Left lung (tissue), 10 donors: Measurements from ENCODE around the gene TOLLIP. TPM values are rescaled to one million over a fixed set of nuclear protein-coding genes. Genes with fewer than 3 reads are reported as not detected.

Source experiments
- ATAC-seq: fragments of 200-7000 bp; cut with Tn5 transposase; one replicate; pipeline ENCODE4 v1.9.1; 2020; ENCODE audit warnings: moderate library complexity
- DNase-seq, 4 donors: peaks; one replicate each; pipeline ENCODE4 v3.0.0-alpha.2; 2013 to 2020
- H3K27ac ChIP-seq, 2 donors: fragments of 200-600 bp; sonication (generic) in 1 of 2; one replicate each; pipeline versions ENCODE4 v1.5.0 to v1.8.0; 2020 to 2021
- H3K27me3 ChIP-seq, 2 donors: fragments of 200-600 bp; sonication (generic) in 1 of 2; one replicate each; pipeline versions ENCODE4 v1.5.0 to v1.8.0; 2020 to 2021
- H3K36me3 ChIP-seq, 2 donors: fragments of 200-600 bp; sonication (generic) in 1 of 2; one replicate each; pipeline versions ENCODE4 v1.5.0 to v1.8.0; 2020 to 2021
- H3K4me1 ChIP-seq, 2 donors: fragments of 200-600 bp; one replicate each; pipeline ENCODE4 v1.8.0; 2021
- H3K4me3 ChIP-seq, 2 donors: fragments of 200-600 bp; sonication (generic) in 1 of 2; one replicate each; pipeline versions ENCODE4 v1.5.0 to v1.8.0; 2020 to 2021; ENCODE audit warnings: mild to moderate bottlenecking in 1 of 2
- H3K9me3 ChIP-seq, 2 donors: fragments of 200-600 bp; sonication (generic) in 1 of 2; one replicate each; pipeline versions ENCODE4 v1.5.0 to v1.8.0; 2020 to 2021
- CTCF ChIP-seq, 2 donors: fragments of 200-600 bp; sonication (generic) in 1 of 2; IDR thresholded peaks; one replicate each; pipeline versions ENCODE4 v1.5.0 to v1.8.0; 2021; ENCODE audit warnings: antibody characterized with exemption in 2 of 2
- intact Hi-C, 2 donors: fragments of 100-400 bp; cut with DNase I; formaldehyde crosslinking; loops; one replicate each; pipeline versions ENCODE4 v1.11.2 to v1.14.2; 2022
- polyA plus RNA-seq, 6 donors: library from polyadenylated mRNA; unstranded; fragments of 120-200 nt; gene quantifications; one replicate each; pipeline ENCODE4 v1.2.1, GENCODE V29; 2013; ENCODE audit not compliant: insufficient read length in 6 of 6
- total RNA-seq, 2 donors: library from RNA; stranded (reverse); fragmentation: NEBNext Ultra II Directional; extraction: Animal tissue kit (Norgen Biotek cat#: 25700); gene quantifications; one replicate each; pipeline ENCODE4 v1.2.1, GENCODE V29; 2021
- donor health status: DM: no; HTN: yes; CAD: no.
- donor health status: DM: no; HTN: no; CAD: no.

The TOLLIP gene
- total and polyA plus RNA-seq, 8 donors: 22.4 to 63.5 (median 27.2) TPM

- Histone ChIP-seq H3K4me3 (no peak overlapping the region), H3K27ac (peak overlapping the region in 1 of 2 donors; percentile 42), H3K27me3 (no peaks in the 10 kb centered on the region), H3K4me1 (peaks cover 39 to 82% of the 10 kb centered on the region in 2 donors), H3K36me3 (peaks cover 0 to 32% of the 10 kb centered on the region in 2 donors), H3K9me3 (no peaks in the 10 kb centered on the region)
- intact Hi-C loops: no loop called here
- no peak for TF ChIP-seq CTCF (IDR thresholded peaks at IDR 0.05)
- peak in 1 of 4 donors; percentile 69 for DNase-seq
- no peak for ATAC-seq
Observed at GRCh38 chr11:1302041-1302460, 7.4 kb downstream of the TOLLIP start.

- intact Hi-C loops: no loop called here
- ATAC-seq: no peak
- no peak for DNase-seq
- no peak overlapping the region for H3K4me3 ChIP-seq
- no peak for TF ChIP-seq CTCF (IDR thresholded peaks at IDR 0.05)
- H3K4me1 ChIP-seq: peaks cover 39 to 76% of the 10 kb centered on the region in 2 donors
- no peak overlapping the region for H3K27ac ChIP-seq
- no peaks in the 10 kb centered on the region for H3K27me3 ChIP-seq
- H3K36me3 ChIP-seq: peaks cover 0 to 31% of the 10 kb centered on the region in 2 donors
- H3K9me3 ChIP-seq: no peaks in the 10 kb centered on the region
Observed at GRCh38 chr11:1301220-1302000, 8.0 kb downstream of the TOLLIP start.

- H3K4me1 ChIP-seq: peaks cover 39 to 68% of the 10 kb centered on the region in 2 donors
Observed at GRCh38 chr11:1300569-1301187, 8.8 kb downstream of the TOLLIP start.

GRCh38 chr11:1300121-1300520, 9.3 kb downstream of the TOLLIP start:
- ATAC-seq: no peak
- Histone ChIP-seq H3K36me3 (peaks cover 0 to 30% of the 10 kb centered on the region in 2 donors), H3K27ac (no peak overlapping the region), H3K9me3 (no peaks in the 10 kb centered on the region), H3K4me3 (no peak overlapping the region), H3K4me1 (peaks cover 39 to 63% of the 10 kb centered on the region in 2 donors), H3K27me3 (no peaks in the 10 kb centered on the region)
- no peak for DNase-seq
- TF ChIP-seq CTCF (IDR thresholded peaks at IDR 0.05): no peak
- intact Hi-C loops: no loop called here

More at GRCh38 chr11:1300569-1301187, 8.8 kb downstream of the TOLLIP start:
- DNase-seq (no peak), ATAC-seq (no peak)
- Histone ChIP-seq H3K27ac (no peak overlapping the region), H3K9me3 (no peaks in the 10 kb centered on the region), H3K27me3 (no peaks in the 10 kb centered on the region), H3K36me3 (peaks cover 0 to 30% of the 10 kb centered on the region in 2 donors), H3K4me3 (no peak overlapping the region)
- TF ChIP-seq CTCF (IDR thresholded peaks at IDR 0.05): no peak
- intact Hi-C loops: no loop called here

GRCh38 chr11:1299621-1300020, 9.8 kb downstream of the TOLLIP start:
- peaks cover 34 to 58% of the 10 kb centered on the region in 2 donors for H3K4me1 ChIP-seq
- H3K9me3 ChIP-seq: no peaks in the 10 kb centered on the region
- DNase-seq (peak in 1 of 4 donors; percentile 82), ATAC-seq (no peak)
- intact Hi-C loops: loop anchor here in 1 of 2 donors (10.0 kb wide), 1 partner anchor 215 kb away; no protein-coding TSS in a partner anchor
- peak overlapping the region; percentile 48 to 51 for H3K27ac ChIP-seq
- peaks cover 0 to 33% of the 10 kb centered on the region in 2 donors for H3K36me3 ChIP-seq
- no peak overlapping the region for H3K4me3 ChIP-seq
- H3K27me3 ChIP-seq: no peaks in the 10 kb centered on the region
- TF ChIP-seq CTCF (IDR thresholded peaks at IDR 0.05): no peak
